ENCODE data around the gene CDKN2C.
"Not testable (repeated sequence)": the region's sequence is repeated elsewhere in the genome, so short reads cannot be mapped to it uniquely, and the experiment has no call there.

CDKN2C gene

DNA sequence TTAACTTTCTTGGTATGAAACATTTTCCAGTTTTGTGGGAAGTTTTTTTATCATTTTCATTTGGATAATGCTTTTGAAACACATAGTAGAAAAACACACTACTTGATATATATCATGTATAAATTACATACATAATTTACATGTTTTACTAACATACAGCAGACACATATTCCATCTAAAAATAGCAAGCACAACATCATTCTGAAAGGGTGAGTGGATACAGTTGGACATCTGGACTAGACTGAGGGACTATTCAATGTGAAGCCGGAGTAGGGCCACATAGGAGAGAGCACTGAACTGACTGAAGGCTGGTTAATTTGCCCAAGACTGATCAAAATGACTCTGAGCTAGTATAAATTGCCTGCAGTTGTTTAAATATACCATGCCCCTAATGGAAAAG, 11.7 kb downstream of the CDKN2C start:
- DNase-seq: peak; percentile 30

- no peak for DNase-seq
Measured at GRCh38 chr1:50982611-50983010, 12.6 kb downstream of the CDKN2C start.

DNA sequence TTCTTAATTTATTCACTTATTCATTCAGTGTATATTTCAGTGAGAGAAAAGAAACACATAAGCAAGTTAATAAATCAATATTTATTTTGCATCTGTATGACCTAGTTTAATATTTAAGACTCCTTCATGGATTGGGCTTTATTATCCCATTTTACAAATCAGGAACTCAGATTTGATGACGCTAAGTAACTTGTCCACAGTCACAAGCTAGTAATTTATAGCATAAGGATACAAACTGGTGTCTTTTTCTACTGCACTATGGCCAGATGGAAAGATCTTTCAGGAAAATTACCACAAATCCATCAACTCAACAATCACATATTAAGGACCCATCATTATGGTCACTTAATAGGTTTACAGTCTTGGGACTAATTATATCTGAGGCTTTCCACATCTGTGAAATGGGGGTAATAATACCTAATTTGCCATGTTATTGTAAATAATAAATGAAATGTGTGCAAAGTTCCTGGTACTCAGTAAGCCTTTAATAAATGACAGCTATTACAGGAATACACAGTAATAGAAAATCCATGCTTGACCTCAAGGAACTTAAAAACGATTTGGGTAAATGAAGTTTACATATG, 13.3 kb downstream of the CDKN2C start:
- no peak for DNase-seq

GRCh38 chr1:50985094-50985493, 15.0 kb downstream of the CDKN2C start:
- DNase-seq: peak; percentile 83

GRCh38 chr1:50986653-50987052, 16.6 kb downstream of the CDKN2C start:
- no peak for DNase-seq

DNA sequence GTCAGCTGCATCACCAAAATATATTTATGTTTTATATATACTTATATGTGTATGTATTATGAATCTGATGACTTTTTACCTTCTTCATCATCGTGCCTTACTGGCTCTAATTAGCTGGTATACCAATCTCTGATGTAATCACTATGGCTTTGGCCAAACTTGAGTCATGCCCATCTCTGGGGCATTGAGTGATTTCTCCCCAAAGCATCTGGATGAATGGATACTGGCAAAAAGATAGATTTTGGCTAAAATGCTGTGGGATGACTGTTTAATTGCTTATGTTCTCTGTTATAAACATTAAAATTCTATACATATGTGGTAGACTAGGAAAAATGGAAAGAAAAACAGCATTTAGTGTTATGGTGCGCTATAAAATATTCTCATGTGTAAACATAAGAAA, 19.6 kb downstream of the CDKN2C start:
- no peak for DNase-seq

DNA sequence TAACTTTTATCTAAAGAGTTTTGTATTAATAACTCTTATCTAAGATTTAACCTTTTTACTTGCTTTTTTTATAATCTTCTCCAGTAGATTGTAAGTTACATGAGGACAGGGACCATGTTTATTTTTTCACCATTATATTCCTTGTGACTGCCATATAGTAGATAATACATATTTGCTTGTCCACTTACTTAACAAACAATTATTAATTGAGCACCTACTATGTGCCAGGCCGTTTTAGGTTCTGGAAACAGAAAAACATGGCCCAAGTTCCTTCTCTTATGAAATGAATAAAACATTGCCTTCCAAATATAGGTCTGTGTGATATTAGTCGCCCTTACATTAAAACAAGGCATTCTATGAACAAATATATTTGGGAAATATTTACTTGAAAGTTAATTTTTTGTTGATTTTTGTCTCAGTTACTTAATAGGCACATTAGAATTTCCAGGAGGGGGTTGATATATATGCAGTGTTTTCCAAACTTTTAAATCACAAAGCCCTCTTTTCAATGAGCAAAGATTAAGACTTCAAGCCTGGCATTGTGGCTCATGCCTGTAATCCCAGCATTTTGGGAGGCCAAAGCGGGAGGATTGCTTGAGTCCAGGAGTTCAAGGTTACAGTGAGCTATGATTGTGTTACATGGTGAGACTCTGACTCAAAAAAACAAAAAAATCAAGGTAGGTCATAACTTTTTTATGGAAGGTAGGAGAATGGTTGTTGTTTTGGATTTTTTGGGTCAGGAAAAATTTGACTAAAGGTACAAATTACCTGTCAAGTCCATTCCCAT, 22.7 kb downstream of the CDKN2C start:
- no peak for DNase-seq

DNA sequence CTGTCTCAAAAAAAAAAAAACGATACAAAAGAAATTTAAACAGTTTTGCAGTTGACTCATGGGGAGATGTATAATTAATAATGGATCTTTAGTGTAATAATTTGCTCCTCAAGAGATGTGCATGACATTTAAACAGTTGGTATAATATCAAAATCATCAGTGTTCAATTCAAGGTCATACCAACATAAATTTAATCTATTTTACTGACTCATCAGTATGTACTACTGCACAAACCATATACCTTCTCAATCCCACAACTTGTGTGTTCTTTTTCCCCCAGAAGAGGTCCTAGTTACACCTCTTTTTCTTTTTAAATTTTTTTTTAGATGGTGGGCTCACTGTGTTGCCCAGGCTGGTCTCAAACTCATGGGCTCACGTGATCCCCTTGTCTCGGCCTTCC, 23.6 kb downstream of the CDKN2C start:
- DNase-seq: no peak

- no peak for DNase-seq
Measured at GRCh38 chr1:50994997-50995396, 25.0 kb downstream of the CDKN2C start.

DNA sequence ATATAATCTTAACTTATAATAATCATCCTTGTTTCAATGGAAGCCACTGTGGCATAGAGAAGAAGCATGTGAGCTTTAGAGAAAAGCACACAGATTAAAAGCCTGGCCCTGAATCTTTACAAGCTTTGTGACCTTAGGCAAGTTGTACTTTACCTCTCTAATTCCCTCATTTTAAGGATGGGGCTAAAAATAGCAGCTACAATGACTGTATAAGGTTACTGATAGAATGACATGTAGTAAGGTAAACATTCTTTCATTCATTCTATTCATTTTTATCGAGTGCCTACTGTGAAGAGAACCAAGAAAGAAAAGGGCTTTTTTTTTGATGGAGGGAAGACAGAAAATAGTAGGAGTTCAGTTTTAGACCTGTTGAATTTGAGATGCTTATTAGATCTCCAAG, 25.6 kb downstream of the CDKN2C start:
- no peak for DNase-seq

- no peak for DNase-seq
Measured at GRCh38 chr1:50996083-50996482, 26.0 kb downstream of the CDKN2C start.

GRCh38 chr1:50999375-50999774, 29.3 kb downstream of the CDKN2C start:
- not testable (repeated sequence) for DNase-seq

DNA sequence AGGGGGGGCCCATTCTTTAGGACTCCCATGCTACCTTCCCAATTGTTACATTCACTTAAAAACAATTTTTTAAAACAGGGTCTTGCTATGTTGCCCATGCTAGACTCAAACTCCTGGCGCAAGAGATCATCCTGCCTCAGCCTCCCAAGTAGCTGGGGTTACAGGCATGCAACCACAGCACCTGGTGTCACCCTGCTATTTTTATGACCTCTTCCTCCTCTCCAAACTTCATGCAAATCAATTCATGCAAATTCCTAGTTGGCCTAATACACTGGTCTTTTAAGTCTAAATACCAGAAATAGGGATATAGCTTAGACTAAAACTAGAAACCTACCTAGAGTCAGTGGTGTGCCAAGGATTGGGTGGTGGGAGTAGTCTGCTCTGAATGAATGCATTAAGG, 30.1 kb downstream of the CDKN2C start:
- DNase-seq: no peak

- no peak for DNase-seq
Measured at GRCh38 chr1:51000651-51001050, 30.6 kb downstream of the CDKN2C start.

DNA sequence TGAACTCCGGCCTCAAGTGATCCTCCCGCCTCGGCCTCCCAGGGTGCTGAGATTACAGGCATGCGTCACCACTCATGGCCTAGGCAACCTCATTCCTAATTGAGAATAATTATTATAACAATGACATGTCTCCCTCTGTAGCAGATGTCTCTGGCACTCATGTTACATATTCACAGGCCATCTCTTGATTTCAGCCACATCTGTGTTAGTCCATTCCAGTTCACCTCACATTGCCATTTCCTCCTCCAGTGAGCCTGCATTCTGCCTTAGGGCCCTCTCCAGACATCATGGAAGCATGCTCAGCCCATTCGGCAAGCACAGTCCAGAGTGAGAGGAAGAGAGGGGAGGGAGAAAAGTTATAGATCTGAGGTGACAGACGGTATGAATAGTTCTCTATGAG, 32.5 kb downstream of the CDKN2C start:
- DNase-seq: peak; percentile 55

GRCh38 chr1:51005549-51005948, 35.5 kb downstream of the CDKN2C start:
- DNase-seq: not testable (repeated sequence)

GRCh38 chr1:51009381-51009780, 39.3 kb downstream of the CDKN2C start:
- DNase-seq: no peak

DNA sequence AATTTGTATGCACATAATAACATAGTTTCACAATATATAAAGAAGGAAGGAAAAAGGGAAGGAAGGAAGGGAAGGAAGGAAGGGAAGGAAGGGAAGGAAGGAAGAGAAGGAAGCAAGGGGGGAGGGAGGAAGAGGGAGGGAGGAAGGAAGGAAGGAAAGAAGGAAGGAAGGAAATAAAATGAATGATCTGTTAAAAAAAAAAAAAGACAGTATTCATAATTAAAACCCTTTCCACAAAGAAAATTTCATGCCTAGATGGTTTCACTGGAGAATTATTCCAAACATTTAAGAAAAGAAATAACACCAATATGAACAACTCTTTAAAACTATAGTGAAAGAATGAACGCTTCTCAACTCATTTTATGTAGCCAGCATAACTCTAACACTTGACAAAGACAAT, 44.8 kb downstream of the CDKN2C start:
- no peak for DNase-seq

DNA sequence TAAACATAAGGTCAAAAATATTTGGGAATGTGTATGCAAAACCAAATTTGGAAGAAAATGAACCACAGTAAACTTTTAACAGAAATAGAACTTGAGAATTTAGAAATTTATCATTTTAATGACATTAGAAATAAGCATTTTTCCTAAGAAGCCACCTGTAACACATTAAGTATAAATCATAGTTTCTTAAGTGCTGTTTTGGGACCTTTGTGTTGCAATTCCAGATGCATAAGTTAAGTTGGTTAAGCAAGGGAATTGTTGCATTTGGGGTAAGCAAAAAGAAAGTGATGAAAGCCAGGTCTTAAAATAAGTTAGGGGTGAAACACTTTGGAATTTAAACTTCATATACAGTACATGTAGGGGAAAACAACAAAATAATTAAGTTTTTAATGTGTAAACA, 49.8 kb downstream of the CDKN2C start:
- no peak for DNase-seq

Measured in DMS79 (cell line).